Fibroblast of skin of left quadriceps (primary cell): Measurements from ENCODE around the gene CGNL1.

Source experiments
- DNase-seq, 2 experiments: peaks; one replicate each; pipeline ENCODE4 v3.0.0-alpha.2; 2013; ENCODE audit warnings: low read depth in 2 of 2

CGNL1 gene

GRCh38 chr15:57455929-57456328, 79.6 kb downstream of the CGNL1 start:
- no peak for DNase-seq

DNA sequence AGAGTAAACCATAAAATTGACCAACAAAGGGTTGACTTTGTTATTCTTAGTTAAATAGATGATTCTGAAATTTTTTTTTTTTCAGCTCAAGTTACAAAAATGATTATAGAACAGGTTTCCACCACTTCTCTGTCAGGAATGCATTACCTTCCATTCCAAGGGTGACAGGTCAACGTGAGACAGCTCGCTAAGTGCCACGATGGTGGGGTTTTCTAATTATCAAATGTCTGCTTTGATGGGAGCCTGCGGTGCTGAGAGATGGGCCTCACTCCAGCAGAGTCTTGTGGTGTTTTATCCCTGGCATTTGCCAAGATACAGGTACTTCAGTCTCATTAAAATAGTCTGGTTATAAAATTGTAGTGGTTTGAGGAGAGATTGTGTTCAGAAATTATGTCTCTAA, 80.3 kb downstream of the CGNL1 start:
- no peak for DNase-seq

DNA sequence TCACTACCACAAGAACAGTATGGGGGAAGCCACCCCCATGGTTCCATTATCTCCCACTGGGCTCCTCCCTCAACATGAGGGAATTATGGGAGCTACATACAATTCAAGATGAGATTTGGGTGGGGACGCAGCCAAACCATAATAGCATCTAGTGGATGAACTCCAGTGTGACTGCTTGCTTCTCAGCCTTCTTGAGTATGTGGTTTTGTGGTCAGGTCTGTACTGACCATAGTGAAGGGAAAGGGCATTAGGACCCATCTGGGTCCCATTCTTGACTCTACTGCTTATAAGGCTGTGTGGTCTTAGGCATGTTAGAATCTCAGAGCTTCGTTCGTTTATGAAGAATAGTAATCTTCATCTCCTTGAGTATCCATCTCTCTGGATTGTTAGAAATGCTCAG, 81.4 kb downstream of the CGNL1 start:
- DNase-seq: no peak

- no peak for DNase-seq
Measured at GRCh38 chr15:57458356-57458781, 82.1 kb downstream of the CGNL1 start.

GRCh38 chr15:57460208-57460816, 84.0 kb downstream of the CGNL1 start:
- no peak for DNase-seq

DNA sequence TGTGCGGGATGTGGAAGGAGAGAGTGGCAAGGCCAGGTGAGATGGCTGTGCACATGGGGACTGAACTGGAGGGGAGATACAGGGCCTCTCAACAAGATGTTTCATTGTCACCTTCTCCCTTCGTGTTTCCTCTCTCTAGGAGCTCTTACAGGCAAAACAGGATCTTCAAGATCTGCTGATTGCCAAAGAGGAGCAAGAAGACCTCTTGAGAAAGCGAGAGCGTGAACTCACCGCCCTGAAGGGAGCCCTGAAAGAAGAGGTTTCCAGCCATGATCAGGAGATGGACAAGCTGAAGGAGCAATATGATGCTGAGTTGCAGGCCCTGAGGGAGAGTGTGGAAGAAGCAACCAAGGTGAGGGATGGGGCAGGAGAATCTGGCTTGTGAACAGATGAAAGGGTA, 85.2 kb downstream of the CGNL1 start:
- DNase-seq: no peak

- DNase-seq: no peak
Measured at GRCh38 chr15:57462381-57462780, 86.1 kb downstream of the CGNL1 start.

- no peak for DNase-seq
Measured at GRCh38 chr15:57463360-57463759, 87.1 kb downstream of the CGNL1 start.

- no peak for DNase-seq
Measured at GRCh38 chr15:57464480-57464879, 88.2 kb downstream of the CGNL1 start.

- DNase-seq: no peak
Measured at GRCh38 chr15:57468486-57468885, 92.2 kb downstream of the CGNL1 start.

GRCh38 chr15:57470543-57470942, 94.2 kb downstream of the CGNL1 start:
- no peak for DNase-seq

DNA sequence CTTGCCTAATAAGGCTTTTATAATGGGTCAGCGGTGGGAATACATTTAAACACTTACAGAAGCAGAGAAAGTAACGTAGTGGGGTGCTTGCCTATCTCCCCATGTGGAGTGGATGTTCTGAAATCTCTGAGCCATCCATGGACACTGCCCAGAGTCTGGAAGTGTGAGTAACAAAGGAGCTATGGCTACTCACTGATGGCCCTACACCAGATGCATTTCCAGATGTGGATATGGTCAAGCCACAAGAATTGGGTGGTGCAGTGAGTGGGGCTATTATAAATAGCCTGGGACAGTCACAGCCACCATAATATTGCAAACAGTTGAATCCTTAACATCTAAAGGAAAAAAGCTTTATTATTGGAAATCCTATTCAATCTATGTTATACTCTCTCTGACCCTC, 96.6 kb downstream of the CGNL1 start:
- DNase-seq: no peak

DNA sequence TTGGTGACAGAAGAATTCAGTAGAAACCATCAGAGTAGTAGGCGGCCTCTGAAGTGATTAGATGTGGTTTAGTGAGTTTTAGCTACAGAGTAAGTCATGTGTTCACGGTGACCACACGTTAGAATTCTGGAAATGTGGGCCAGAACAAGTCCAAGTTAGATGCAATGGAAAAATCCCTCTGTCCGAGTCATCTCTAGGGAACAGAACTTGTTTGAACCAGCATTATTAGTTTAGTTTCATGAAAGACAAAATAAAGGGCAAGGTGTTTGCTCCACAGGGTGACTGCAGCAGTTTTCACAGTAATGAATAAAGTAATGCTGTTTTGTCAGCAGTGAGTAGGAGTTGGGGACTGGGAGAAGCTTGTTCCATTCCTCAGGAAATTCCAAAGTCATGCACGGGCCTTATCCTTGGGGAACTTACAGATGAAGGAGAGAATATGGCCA, 100.2 kb downstream of the CGNL1 start:
- DNase-seq: peak in 1 of 2 experiments; percentile 6

- DNase-seq: no peak
Measured at GRCh38 chr15:57477736-57478522, 101.6 kb downstream of the CGNL1 start.

GRCh38 chr15:57479005-57479404, 102.7 kb downstream of the CGNL1 start:
- DNase-seq: no peak

- no peak for DNase-seq
Measured at GRCh38 chr15:57481038-57481705, 104.9 kb downstream of the CGNL1 start.

GRCh38 chr15:57485869-57486268, 109.6 kb downstream of the CGNL1 start:
- peak; percentile 30 to 39 for DNase-seq

DNA sequence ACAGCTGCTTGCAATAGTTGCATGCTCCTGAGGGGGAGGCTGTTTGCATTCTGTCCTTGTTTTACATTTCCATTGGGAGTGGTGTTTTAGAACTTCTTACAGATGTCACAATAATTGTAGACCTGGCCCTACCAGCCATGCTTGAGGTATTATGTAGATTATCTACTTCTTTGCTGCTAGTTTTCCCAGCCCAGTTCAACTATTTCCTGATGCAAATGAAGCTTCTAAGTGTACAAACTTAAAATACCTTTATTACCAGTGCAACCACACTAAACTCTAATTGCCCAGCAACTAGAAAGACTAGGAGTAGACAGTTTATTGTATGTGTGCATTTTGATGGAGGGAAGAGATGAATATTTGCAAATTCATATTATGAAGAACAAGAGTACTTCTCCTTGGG, 110.5 kb downstream of the CGNL1 start:
- no peak for DNase-seq

GRCh38 chr15:57489122-57489521, 112.8 kb downstream of the CGNL1 start:
- no peak for DNase-seq

DNA sequence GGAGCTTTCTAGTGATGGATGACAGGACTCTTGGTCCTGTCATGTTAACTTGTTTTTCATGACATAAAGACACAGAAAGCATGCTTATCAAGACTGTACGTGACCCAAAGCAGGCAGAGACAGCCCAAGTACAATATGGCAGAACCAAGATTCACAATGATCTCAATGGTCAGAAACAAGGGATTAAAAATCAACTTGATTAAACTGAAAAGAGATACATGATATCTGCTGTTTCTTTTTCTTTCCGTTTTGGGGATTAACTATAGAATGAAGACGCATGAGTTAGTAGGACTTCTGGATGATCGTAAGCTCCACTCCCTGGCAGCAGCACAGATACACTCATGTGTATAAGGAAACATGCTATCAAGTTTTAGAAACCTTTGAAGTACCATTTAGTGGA, 117.0 kb downstream of the CGNL1 start:
- DNase-seq: no peak

- DNase-seq: no peak
Measured at GRCh38 chr15:57494581-57494980, 118.3 kb downstream of the CGNL1 start.

GRCh38 chr15:57495041-57495440, 118.7 kb downstream of the CGNL1 start:
- no peak for DNase-seq
